ENCODE data around the gene NTRK2. TPM values are rescaled to one million over a fixed set of nuclear protein-coding genes. Genes with fewer than 3 reads are reported as not detected.

The NTRK2 gene
- total and polyA plus RNA-seq, 7 donors, result 0.46 to 3.0 (median 2.1) TPM

GRCh38 chr9:85021686-85022085 is 352.2 kb downstream of the NTRK2 start:
- TF ChIP-seq POLR2A (IDR thresholded peaks at IDR 0.05) (no peak), POLR2AphosphoS5 (IDR thresholded peaks at IDR 0.05) (no peak), EP300 (IDR thresholded peaks at IDR 0.05) (no peak), CTCF (IDR thresholded peaks at IDR 0.05) (no peak)
- intact Hi-C loops (cut with DNase I), result no loop called here

GRCh38 chr9:85024374-85024773 is 354.8 kb downstream of the NTRK2 start:
- Histone ChIP-seq H3K27me3 (no peaks in the 10 kb centered on the region), H3K9me3 (no peaks in the 10 kb centered on the region), H3K36me3 (no peaks in the 10 kb centered on the region), H3K4me3 (no peak overlapping the region), H3K27ac (no peak overlapping the region), H3K4me1 (no peaks in the 10 kb centered on the region)
- 55 to 56% methylated on average over 3 of the region's 3 CpGs for WGBS, 2 donors
- no peak for DNase-seq
- intact Hi-C loops (cut with DNase I), result no loop called here
- no peak for TF ChIP-seq POLR2A (IDR thresholded peaks at IDR 0.05)
- TF ChIP-seq EP300 (IDR thresholded peaks at IDR 0.05), result no peak
- no peak for TF ChIP-seq POLR2AphosphoS5 (IDR thresholded peaks at IDR 0.05)
- no peak for TF ChIP-seq CTCF (IDR thresholded peaks at IDR 0.05)

More at GRCh38 chr9:85021686-85022085, 352.2 kb downstream of the NTRK2 start:
- H3K27ac ChIP-seq, result no peak overlapping the region
- H3K36me3 ChIP-seq, result no peaks in the 10 kb centered on the region
- H3K4me3 ChIP-seq, result no peak overlapping the region
- H3K4me1 ChIP-seq, result no peaks in the 10 kb centered on the region
- H3K27me3 ChIP-seq, result no peaks in the 10 kb centered on the region
- 85% methylated on average over 4 of the region's 4 CpGs for WGBS, 2 donors
- DNase-seq, result no peak
- no peaks in the 10 kb centered on the region for H3K9me3 ChIP-seq

GRCh38 chr9:85025638-85026037 is 356.1 kb downstream of the NTRK2 start:
- Histone ChIP-seq H3K4me3 (no peak overlapping the region), H3K27ac (no peak overlapping the region), H3K4me1 (no peaks in the 10 kb centered on the region), H3K27me3 (no peaks in the 10 kb centered on the region), H3K36me3 (no peaks in the 10 kb centered on the region), H3K9me3 (no peaks in the 10 kb centered on the region)
- intact Hi-C loops (cut with DNase I), result no loop called here
- TF ChIP-seq POLR2A (IDR thresholded peaks at IDR 0.05) (no peak), EP300 (IDR thresholded peaks at IDR 0.05) (no peak), CTCF (IDR thresholded peaks at IDR 0.05) (no peak), POLR2AphosphoS5 (IDR thresholded peaks at IDR 0.05) (no peak)
- no peak for DNase-seq
- WGBS, 2 donors, result 27 to 56% methylated on average over 1 of the region's 1 CpG

GRCh38 chr9:85027870-85028269 is 358.3 kb downstream of the NTRK2 start:
- TF ChIP-seq POLR2A (IDR thresholded peaks at IDR 0.05) (no peak), CTCF (IDR thresholded peaks at IDR 0.05) (no peak), POLR2AphosphoS5 (IDR thresholded peaks at IDR 0.05) (no peak), EP300 (IDR thresholded peaks at IDR 0.05) (no peak)
- Histone ChIP-seq H3K36me3 (no peaks in the 10 kb centered on the region), H3K9me3 (no peaks in the 10 kb centered on the region), H3K4me3 (no peak overlapping the region), H3K4me1 (no peaks in the 10 kb centered on the region), H3K27me3 (no peaks in the 10 kb centered on the region), H3K27ac (no peak overlapping the region)
- intact Hi-C loops (cut with DNase I), result no loop called here
- WGBS, 2 donors, result 73 to 84% methylated on average over 3 of the region's 3 CpGs
- DNase-seq, result no peak

- H3K4me1 ChIP-seq, result no peaks in the 10 kb centered on the region
- no peak for DNase-seq
- H3K27ac ChIP-seq, result no peak overlapping the region
- no peak for TF ChIP-seq POLR2AphosphoS5 (IDR thresholded peaks at IDR 0.05)
- TF ChIP-seq EP300 (IDR thresholded peaks at IDR 0.05), result no peak
- no peak for TF ChIP-seq POLR2A (IDR thresholded peaks at IDR 0.05)
- H3K9me3 ChIP-seq, result no peaks in the 10 kb centered on the region
- intact Hi-C loops (cut with DNase I), result no loop called here
- no peaks in the 10 kb centered on the region for H3K36me3 ChIP-seq
- H3K4me3 ChIP-seq, result no peak overlapping the region
- 47 to 65% methylated on average over 1 of the region's 1 CpG for WGBS, 2 donors
- H3K27me3 ChIP-seq, result no peaks in the 10 kb centered on the region
Measured at GRCh38 chr9:85030316-85030715, 360.8 kb downstream of the NTRK2 start.
